Endothelial cell (in vitro differentiated cells): ENCODE measurements around the gene SLC6A18. TPM values are rescaled to one million over a fixed set of nuclear protein-coding genes. Genes with fewer than 3 reads are reported as not detected.

Experiments
- DNase-seq: peaks from one replicate; pipeline ENCODE4 v3.0.0; 2021; ENCODE audit warnings: low spot score
- H3K27ac Mint-ChIP-seq: one replicate; pipeline ENCODE4 v1.8.0; 2021; ENCODE audit warnings: mixed read lengths, inconsistent platforms; ENCODE audit not compliant: unreplicated experiment
- H3K27me3 Mint-ChIP-seq: one replicate; pipeline ENCODE4 v1.8.0; 2021; ENCODE audit warnings: mild to moderate bottlenecking, moderate library complexity, mixed read lengths, inconsistent platforms; ENCODE audit not compliant: unreplicated experiment
- H3K36me3 Mint-ChIP-seq: one replicate; pipeline ENCODE4 v1.8.0; 2021; ENCODE audit warnings: mild to moderate bottlenecking, low read depth, mixed read lengths, inconsistent platforms; ENCODE audit not compliant: unreplicated experiment
- H3K4me1 Mint-ChIP-seq: one replicate; pipeline ENCODE4 v1.8.0; 2021; ENCODE audit warnings: mild to moderate bottlenecking, mixed read lengths, inconsistent platforms; ENCODE audit not compliant: unreplicated experiment
- H3K4me3 Mint-ChIP-seq: one replicate; pipeline ENCODE4 v1.8.0; 2021; ENCODE audit warnings: mild to moderate bottlenecking, mixed read lengths, inconsistent platforms; ENCODE audit not compliant: unreplicated experiment
- H3K9me3 Mint-ChIP-seq: one replicate; pipeline ENCODE4 v1.8.0; 2021; ENCODE audit warnings: mixed read lengths, inconsistent platforms; ENCODE audit not compliant: unreplicated experiment
- total RNA-seq: library from RNA; stranded (reverse); fragmentation: NEBNext Ultra II Directional; extraction: Animal tissue kit (Norgen Biotek cat#: 25700); gene quantifications from one replicate; pipeline ENCODE4 v1.2.1, GENCODE V29; 2021; ENCODE audit not compliant: unreplicated experiment
- TF ChIP-seq, protein P1 (sequence below): fragments of 200-600 bp; sonication (generic); IDR thresholded peaks from one replicate; pipeline ENCODE4 v1.5.0; 2021; ENCODE audit warnings: antibody characterized with exemption; ENCODE audit not compliant: unreplicated experiment

Gene SLC6A18
- total RNA-seq, 1 donor from 2014 or later = not detected

DNA sequence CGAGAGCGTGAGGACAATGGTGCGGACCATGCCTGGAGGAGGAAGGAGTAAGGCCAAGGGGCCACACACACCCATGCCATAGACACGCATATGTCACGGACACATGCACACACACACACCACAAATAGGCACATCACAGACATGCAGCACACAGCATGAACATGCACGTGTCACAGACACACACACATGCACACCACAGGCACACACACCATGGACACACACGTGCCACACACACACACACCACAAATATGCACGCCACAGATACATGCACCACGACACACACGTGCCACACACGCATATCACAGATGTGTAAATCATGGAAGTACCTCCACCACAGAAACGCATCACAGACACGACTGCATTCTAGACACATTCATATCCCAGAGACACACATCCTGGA is 53.0 kb downstream of the SLC6A18 start:
- Mint-ChIP-seq H3K27ac (no peak overlapping the region), H3K4me3 (no peak overlapping the region), H3K27me3 (peaks cover 13% of the 10 kb centered on the region), H3K4me1 (peaks cover 2% of the 10 kb centered on the region), H3K36me3 (no peaks in the 10 kb centered on the region), H3K9me3 (no peaks in the 10 kb centered on the region)
- TF ChIP-seq, protein P1, sequence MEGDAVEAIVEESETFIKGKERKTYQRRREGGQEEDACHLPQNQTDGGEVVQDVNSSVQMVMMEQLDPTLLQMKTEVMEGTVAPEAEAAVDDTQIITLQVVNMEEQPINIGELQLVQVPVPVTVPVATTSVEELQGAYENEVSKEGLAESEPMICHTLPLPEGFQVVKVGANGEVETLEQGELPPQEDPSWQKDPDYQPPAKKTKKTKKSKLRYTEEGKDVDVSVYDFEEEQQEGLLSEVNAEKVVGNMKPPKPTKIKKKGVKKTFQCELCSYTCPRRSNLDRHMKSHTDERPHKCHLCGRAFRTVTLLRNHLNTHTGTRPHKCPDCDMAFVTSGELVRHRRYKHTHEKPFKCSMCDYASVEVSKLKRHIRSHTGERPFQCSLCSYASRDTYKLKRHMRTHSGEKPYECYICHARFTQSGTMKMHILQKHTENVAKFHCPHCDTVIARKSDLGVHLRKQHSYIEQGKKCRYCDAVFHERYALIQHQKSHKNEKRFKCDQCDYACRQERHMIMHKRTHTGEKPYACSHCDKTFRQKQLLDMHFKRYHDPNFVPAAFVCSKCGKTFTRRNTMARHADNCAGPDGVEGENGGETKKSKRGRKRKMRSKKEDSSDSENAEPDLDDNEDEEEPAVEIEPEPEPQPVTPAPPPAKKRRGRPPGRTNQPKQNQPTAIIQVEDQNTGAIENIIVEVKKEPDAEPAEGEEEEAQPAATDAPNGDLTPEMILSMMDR = no peak
- DNase-seq = no peak

DNA sequence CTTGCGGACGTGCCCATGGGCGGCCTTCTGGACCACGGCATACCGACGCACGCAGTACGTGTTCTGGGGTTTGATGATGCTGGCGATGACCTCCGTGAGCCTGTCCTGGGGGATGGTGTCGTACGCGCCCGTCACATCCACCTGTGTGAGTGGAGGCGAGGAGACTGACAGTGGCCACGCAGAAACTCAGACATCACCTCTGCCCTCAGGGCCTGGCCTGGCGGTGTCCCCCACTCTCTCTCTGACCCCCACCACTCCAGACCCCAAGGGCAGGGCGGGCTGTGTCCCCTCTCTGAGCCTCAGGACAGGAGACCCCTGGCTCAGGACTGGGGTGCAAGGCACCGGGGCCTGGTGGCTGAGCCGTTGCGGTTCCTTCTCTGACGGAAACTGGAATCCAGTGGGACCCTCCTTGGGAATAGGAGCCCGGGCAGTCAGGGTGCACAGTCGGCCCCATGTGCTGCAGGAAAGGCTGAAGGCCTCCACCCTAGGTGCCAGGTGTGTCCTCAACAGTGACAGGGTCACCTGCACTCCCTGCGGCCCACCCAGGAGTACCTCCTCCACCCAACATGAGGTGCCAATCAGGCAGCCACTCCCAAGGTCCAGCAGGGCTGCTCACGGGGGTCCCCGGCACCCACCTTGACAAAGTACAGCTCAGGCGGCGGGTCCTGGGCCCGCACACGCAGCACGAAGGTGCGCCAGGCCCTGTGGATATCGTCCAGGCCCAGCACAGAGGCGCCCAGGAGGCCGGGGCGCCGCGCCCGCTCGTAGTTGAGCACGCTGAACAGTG is 53.7 kb downstream of the SLC6A18 start:
- no peak overlapping the region for H3K4me3 Mint-ChIP-seq
- TF ChIP-seq, protein P1 = no peak
- peaks cover 13% of the 10 kb centered on the region for H3K27me3 Mint-ChIP-seq
- H3K27ac Mint-ChIP-seq = no peak overlapping the region
- peaks cover 2% of the 10 kb centered on the region for H3K4me1 Mint-ChIP-seq
- H3K36me3 Mint-ChIP-seq = no peaks in the 10 kb centered on the region
- no peaks in the 10 kb centered on the region for H3K9me3 Mint-ChIP-seq
- DNase-seq = no peak

DNA sequence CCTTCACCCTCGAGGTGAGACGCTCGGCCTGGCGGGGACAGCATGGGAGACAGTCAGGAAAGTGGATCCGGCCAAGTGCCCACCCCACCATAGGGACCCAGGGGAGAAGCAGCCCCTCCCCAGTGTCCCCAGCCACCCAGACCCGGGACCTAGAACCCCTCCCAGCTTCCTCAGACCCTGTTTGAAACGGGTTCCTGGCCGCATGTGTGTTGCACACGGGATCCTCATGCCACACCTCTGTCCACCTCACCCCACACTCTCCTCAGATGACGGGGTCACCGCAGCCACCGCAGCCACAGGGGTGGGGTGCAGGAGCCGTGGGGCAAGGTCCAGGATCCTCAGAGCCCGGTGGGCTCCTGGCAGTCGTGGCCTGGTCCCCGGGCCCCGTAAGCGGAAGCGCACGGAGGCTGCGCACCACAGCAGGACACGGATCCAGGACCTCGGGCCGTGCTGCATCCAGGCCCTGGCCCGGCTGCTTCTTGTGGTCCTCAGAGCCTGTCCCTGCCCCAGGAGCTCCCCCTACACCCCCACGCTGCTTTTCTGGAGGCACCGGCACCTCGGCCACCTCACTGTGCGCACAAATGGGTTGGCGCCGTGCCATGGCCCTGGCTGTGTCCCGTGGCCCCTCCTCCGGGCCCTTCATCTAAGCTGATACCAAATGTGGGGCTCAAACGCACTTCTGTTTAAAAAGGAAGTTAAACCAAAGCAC is 54.4 kb downstream of the SLC6A18 start:
- TF ChIP-seq, protein P1 = no peak
- H3K27me3 Mint-ChIP-seq = peaks cover 13% of the 10 kb centered on the region

DNA sequence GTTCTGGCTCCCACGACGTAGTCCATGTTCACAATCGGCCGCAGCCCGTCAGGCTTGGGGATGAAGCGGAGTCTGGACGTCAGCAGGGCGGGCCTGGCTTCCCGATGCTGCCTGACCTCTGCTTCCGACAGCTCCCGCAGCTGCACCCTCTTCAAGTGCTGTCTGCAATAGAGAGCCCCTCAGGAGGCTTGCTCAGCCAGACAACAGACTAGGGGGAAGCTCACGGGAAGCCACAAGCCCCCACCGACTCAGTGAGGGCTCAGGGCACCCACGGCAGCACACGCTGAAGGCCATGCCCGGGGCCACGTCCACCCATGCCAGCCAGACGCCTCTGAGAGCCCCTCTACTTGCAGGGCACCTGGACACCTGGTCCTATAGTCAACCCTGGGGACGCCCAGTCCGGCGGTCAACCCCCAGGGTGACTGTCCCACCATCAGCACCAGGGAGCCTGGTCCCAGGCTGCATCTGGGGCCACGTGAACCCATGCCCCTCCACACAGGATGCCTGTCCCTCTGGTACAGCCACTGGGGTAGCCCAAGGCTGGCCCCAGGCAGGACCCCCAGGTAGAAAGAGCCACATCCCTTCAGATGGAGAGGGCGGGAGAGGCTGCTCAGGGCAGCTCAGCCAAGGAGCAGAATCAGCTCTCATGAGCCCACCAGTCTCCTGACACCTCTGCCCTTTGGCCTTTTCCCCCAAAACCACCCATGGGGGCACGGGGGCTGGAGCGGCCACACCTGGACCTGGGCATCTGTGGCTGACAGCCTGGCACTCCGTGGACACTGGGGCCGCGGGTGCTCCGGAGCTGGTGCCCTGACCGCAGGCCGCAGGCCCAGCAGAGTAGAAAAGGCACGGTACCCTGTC is 55.2 kb downstream of the SLC6A18 start:
- Mint-ChIP-seq H3K27me3 (peaks cover 13% of the 10 kb centered on the region), H3K27ac (no peak overlapping the region), H3K4me1 (no peaks in the 10 kb centered on the region), H3K4me3 (no peak overlapping the region), H3K9me3 (no peaks in the 10 kb centered on the region), H3K36me3 (no peaks in the 10 kb centered on the region)
- no peak for DNase-seq
- TF ChIP-seq, protein P1 = no peak

More for the DNA sequence above, 54.4 kb downstream of the SLC6A18 start:
- DNase-seq = no peak
- Mint-ChIP-seq H3K4me1 (peaks cover 2% of the 10 kb centered on the region), H3K36me3 (no peaks in the 10 kb centered on the region), H3K9me3 (no peaks in the 10 kb centered on the region), H3K4me3 (no peak overlapping the region), H3K27ac (no peak overlapping the region)
